GM18498 (cell line): ENCODE measurements around the gene SEPTIN7.

Source experiments
- ATAC-seq: cut with Tn5 transposase; IDR thresholded peaks from one replicate; pipeline ENCODE4 v1.9.1; 2021; ENCODE audit warnings: mild to moderate bottlenecking, moderate library complexity; ENCODE audit not compliant: unreplicated experiment

Gene SEPTIN7

DNA sequence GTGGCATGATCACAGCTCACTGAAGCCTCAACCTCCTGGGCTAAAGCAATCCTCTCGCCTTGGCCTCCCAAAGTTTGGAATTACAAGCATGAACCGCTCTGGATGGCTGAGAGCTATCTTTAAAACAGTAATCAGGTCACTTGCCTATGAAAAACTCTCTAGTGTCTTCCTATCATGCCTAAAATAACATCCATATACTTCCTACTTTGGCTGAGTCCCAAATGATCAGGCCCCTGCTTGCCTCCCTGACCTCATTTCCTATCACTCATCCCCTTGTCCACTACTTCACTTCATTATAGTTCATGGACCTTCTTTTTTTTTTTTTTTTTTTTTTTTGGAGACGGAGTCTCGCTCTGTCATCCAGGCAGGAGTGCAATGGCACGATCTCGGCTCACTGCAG is 28.0 kb downstream of the SEPTIN7 start:
- ATAC-seq = no peak

DNA sequence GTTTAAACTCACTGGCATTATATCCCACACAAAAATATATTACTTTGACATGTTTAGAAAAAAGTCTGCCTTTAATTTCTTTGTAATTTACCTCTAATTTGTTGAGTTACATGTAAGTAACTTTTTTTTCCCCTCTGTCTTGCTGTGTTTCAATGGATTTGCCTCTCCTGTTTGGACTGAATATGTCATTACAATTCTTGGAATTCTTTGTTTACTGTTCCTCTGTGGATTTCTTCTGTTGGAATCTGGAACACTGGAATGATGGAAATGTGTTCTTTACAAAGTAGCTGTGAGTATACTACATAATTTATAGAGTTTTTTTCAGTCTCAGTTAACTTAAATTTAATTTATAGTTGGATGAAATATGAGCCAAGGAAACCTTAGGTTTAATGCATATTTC is 30.4 kb downstream of the SEPTIN7 start:
- ATAC-seq = no peak

DNA sequence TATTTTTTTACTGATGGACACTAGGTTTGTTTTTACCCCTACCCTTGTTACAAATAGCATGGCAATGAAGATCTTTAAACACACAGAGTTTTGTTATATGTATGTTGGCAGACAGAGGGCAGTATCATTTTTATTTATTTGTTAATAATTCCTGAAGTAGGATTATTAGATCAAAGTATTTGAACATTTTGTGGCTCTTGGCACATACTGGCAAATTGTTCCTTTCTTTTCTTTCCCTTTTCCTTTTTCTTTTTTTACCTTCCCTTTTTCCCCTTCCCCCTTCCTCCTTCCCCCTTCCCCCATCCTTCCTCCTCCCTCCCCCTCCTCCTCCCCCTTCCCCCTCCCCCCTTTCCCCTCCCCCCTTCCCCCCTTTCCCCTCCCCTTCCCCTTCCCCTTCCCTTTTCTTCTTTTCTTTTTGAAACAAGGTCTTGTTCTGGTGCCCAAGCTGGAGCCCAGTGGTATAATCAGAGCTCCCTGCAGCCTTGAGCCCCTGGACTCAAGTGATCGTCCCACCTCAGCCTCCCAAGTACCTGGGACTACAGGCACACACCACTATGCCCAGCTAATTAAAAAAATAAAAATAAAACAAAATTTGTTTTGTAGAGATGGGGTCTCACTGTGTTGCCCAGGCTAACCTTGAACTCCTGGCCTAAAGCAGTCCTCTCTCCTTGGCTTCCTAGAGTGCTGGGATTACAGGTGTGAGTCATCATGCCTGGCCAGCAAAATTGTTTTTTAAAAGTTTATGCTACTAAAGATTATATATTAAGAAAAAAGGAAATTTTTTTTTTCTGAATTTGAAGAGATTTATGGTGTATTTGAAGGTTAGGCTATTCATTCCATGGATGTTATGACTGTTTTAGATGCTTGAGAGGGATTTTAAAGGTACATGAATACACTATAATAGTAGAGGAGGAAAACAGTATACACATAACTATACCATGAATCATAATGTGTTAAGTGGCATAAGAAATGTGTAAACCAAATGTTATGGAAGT is 39.3 kb downstream of the SEPTIN7 start:
- no peak for ATAC-seq

DNA sequence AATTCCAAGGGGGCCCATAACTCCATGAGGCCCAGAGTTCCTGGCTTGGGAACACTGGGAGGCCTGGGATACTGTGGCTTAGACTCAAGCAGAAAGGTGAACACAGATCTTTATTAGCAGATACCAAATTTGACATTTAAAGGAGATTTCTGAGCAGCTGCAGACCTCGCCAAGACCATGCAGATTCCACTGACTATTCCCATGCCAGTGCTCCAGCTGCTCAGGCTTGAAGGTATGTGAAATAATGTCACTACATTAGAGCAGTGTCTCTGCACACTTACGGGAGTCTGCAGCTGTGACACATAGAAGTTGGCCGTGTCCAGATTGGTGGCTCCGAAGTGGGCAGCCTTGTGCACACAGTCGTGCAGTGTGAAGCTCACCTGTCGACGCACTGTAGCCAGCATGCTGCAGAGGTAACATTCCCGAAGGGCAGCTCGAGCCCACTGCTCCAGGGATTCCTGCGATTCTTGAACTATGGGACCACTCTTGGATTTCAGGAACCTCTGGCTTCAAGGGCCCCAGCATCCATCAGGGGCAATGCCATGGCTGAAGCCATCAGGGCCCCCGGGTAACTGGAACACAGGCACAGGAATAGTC is 46.1 kb downstream of the SEPTIN7 start:
- no peak for ATAC-seq

DNA sequence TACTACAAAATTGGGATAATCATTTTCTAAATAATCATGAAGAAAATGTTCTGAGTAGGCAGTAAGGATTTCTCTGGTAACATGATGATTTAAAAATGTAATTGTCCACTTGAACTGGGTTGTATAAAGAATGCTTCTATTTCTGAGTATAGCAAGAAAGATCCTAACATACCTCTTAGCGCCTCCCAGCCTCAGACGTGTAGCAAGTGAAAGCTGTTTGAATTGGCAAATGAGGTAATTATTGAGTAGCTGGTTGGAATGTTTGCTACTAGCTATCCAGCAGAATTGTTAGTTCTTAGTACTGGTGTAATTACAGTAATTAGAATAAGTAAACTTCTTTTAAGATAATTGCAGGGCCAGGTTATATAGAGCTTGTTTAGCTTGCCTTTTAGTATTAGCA is 47.9 kb downstream of the SEPTIN7 start:
- no peak for ATAC-seq

DNA sequence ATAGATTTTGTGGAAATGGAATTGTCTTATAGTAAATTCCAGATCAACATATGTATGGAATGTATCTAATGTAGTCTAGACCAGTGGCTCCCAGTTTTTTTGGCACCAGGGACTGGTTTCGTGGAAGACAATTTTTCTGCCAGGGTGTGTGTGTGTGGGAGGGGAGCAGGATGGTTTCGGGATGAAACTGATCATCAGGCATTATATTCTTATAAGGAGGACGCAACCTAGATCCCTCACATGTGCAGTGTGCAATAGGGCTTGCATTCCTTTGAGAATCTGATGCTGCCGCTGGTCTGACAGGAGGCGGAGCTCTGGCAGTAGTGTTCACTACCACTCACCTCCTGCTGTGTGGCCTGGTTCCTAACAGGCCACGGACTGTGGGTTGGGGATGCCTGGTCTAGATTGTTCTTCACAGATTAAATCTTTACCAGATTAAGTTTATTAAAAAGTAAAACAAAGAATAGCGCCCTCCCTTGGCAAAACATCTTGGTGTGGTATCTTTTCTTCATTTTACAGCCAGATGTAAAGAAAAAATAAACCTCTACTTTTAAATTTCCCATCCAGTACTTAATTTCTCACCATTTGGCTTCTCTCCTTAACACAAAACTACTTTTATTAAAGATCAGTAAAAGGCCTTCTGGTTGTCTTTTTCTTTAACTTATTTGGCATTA is 48.4 kb downstream of the SEPTIN7 start:
- ATAC-seq = no peak

DNA sequence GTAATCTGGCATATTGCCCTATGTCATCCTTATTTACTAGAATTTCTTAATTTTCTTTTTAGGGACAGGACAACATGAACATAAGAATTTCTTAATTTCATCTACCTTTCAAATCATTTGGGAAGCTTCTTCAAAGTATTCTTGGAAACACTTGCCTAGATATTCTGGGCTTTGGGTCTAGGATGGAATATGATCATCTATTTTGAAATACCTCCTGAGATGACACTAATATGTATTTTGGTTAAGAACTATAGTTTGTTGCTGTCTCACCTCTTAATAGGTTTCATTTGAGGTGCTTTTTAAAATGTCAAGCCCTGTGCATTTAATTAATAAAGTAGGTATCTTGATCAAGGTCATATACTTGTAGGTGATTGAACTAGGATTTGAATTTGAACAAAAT is 49.1 kb downstream of the SEPTIN7 start:
- ATAC-seq = no peak
